ENCODE measurements around the gene GNE.
"Not testable (repeated sequence)": the region's sequence is repeated elsewhere in the genome, so short reads cannot be mapped to it uniquely, and the experiment has no call there.

Gene GNE

GRCh38 chr9:36258208-36258995 lies at the start of gene GNE:
Gene GNE (minus strand): TSS chr9:36258448. CDS start chr9:36249355, 9,093 bp downstream.
- no peak for TF ChIP-seq CTCF (IDR thresholded peaks at IDR 0.05)
- Histone ChIP-seq H3K36me3 (ENCODE audit: control insufficient read depth, insufficient read depth, low read length) (no peaks in the 10 kb centered on the region), H3K9ac (no peak within 1 kb of the TSS), H3K4me1 (no peaks in the 10 kb centered on the region), H3K27ac (peak within 1 kb of the TSS; percentile 80), H3K27me3 (ENCODE audit: control insufficient read depth, insufficient read depth, low read length) (no peaks in the 10 kb centered on the region), H3K4me3 (ENCODE audit: low read depth, low read length) (peak within 1 kb of the TSS; percentile 90), H2AFZ (peak within 1 kb of the TSS; percentile 86), H3K9me3 (ENCODE audit: control insufficient read depth, low read length) (no peaks in the 10 kb centered on the region), H3K4me2 (ENCODE audit: low read length) (peak within 1 kb of the TSS; percentile 83), H3K79me2 (no peaks in the 10 kb centered on the region)

GRCh38 chr9:36306471-36307306 lies 48.4 kb upstream of the GNE start:
- no peak for TF ChIP-seq CTCF (IDR thresholded peaks at IDR 0.05)
- Histone ChIP-seq H3K27me3 (ENCODE audit: control insufficient read depth, insufficient read depth, low read length) (no peaks in the 10 kb centered on the region), H3K4me2 (ENCODE audit: low read length) (no peak overlapping the region), H3K36me3 (ENCODE audit: control insufficient read depth, insufficient read depth, low read length) (no peaks in the 10 kb centered on the region), H3K27ac (no peak overlapping the region), H3K4me3 (ENCODE audit: low read depth, low read length) (no peak overlapping the region), H3K9me3 (ENCODE audit: control insufficient read depth, low read length) (no peaks in the 10 kb centered on the region), H3K9ac (no peak overlapping the region), H3K4me1 (no peaks in the 10 kb centered on the region), H3K79me2 (no peaks in the 10 kb centered on the region), H2AFZ (no peak overlapping the region)

- not testable (repeated sequence) for H3K9me3 ChIP-seq (ENCODE audit: control insufficient read depth, low read length); H3K36me3 ChIP-seq (ENCODE audit: control insufficient read depth, insufficient read depth, low read length); H3K4me3 ChIP-seq (ENCODE audit: low read depth, low read length); H3K4me2 ChIP-seq (ENCODE audit: low read length); H3K79me2 ChIP-seq; H3K27me3 ChIP-seq (ENCODE audit: control insufficient read depth, insufficient read depth, low read length); H3K9ac ChIP-seq; H3K4me1 ChIP-seq; H2AFZ ChIP-seq; H3K27ac ChIP-seq
Observed at GRCh38 chr9:36304366-36304765, 46.1 kb upstream of the GNE start.

GRCh38 chr9:36301227-36301626 lies 43.0 kb upstream of the GNE start:
- Histone ChIP-seq H2AFZ (no peak overlapping the region), H3K27ac (no peak overlapping the region), H3K9me3 (ENCODE audit: control insufficient read depth, low read length) (no peaks in the 10 kb centered on the region), H3K27me3 (ENCODE audit: control insufficient read depth, insufficient read depth, low read length) (no peaks in the 10 kb centered on the region), H3K4me1 (no peaks in the 10 kb centered on the region), H3K36me3 (ENCODE audit: control insufficient read depth, insufficient read depth, low read length) (no peaks in the 10 kb centered on the region), H3K79me2 (no peaks in the 10 kb centered on the region), H3K9ac (no peak overlapping the region), H3K4me2 (ENCODE audit: low read length) (no peak overlapping the region), H3K4me3 (ENCODE audit: low read depth, low read length) (no peak overlapping the region)
- no peak for TF ChIP-seq CTCF (IDR thresholded peaks at IDR 0.05)

- H3K36me3 ChIP-seq (ENCODE audit: control insufficient read depth, insufficient read depth, low read length), result no peaks in the 10 kb centered on the region
- H3K4me2 ChIP-seq (ENCODE audit: low read length), result no peak overlapping the region
- TF ChIP-seq CTCF (IDR thresholded peaks at IDR 0.05), result no peak
- H3K9me3 ChIP-seq (ENCODE audit: control insufficient read depth, low read length), result no peaks in the 10 kb centered on the region
- H3K4me3 ChIP-seq (ENCODE audit: low read depth, low read length), result no peak overlapping the region
- H3K4me1 ChIP-seq, result no peaks in the 10 kb centered on the region
- no peak overlapping the region for H3K9ac ChIP-seq
- no peak overlapping the region for H3K27ac ChIP-seq
- H3K27me3 ChIP-seq (ENCODE audit: control insufficient read depth, insufficient read depth, low read length), result no peaks in the 10 kb centered on the region
- H2AFZ ChIP-seq, result no peak overlapping the region
- no peaks in the 10 kb centered on the region for H3K79me2 ChIP-seq
Observed at GRCh38 chr9:36298566-36298965, 40.3 kb upstream of the GNE start.

All from parathyroid adenoma (tissue), 2 donors.